Gastroesophageal sphincter (tissue), 3 donors: Measurements from ENCODE around the gene CETN2.

Experiments used
- CTCF ChIP-seq, 4 experiments: fragments of 200-600 bp in 2 of 4; fragments of 450-650 bp in 2 of 4; sonication (generic) in 1 of 4; IDR thresholded peaks; one replicate each; pipeline ENCODE4 v1.5.1; 2017 to 2019; ENCODE audit warnings: antibody characterized with exemption in 4 of 4, mild to moderate bottlenecking in 2 of 4, moderate library complexity in 2 of 4
- EP300 ChIP-seq: sonication (generic); formaldehyde crosslinking; IDR thresholded peaks from one replicate; pipeline ENCODE4 v1.6.1; 2017; ENCODE audit warnings: antibody characterized with exemption, mild to moderate bottlenecking
- POLR2A ChIP-seq, 2 donors: fragments of 450-650 bp; IDR thresholded peaks; one replicate each; pipeline ENCODE4 v1.6.1; 2017; ENCODE audit warnings: antibody characterized with exemption in 2 of 2, mild to moderate bottlenecking in 2 of 2, moderate library complexity in 1 of 2
- POLR2AphosphoS5 ChIP-seq: sonication (generic); formaldehyde crosslinking; IDR thresholded peaks from one replicate; pipeline ENCODE4 v1.6.1; 2017; ENCODE audit warnings: antibody characterized with exemption

GRCh38 chrX:152871260-152871659 is 40.7 kb upstream of the CETN2 start:
- TF ChIP-seq POLR2A (IDR thresholded peaks at IDR 0.05) (no peak), CTCF (IDR thresholded peaks at IDR 0.05) (no peak), POLR2AphosphoS5 (no peak), EP300 (no peak)
